GM21526 (cell line): ENCODE results near the gene CACNA1C.

ENCODE experiments used
- ATAC-seq: cut with Tn5 transposase; IDR thresholded peaks from one replicate; pipeline ENCODE4 v1.9.1; 2021; ENCODE audit warnings: moderate library complexity; ENCODE audit not compliant: unreplicated experiment, low FRiP score

The CACNA1C gene

GRCh38 chr12:2267703-2268470 lies 215.1 kb downstream of the CACNA1C start:
- no peak for ATAC-seq

- no peak for ATAC-seq
These were observed 215.9 kb downstream of the CACNA1C start for GRCh38 chr12:2268471-2269286.

GRCh38 chr12:2270846-2271245 lies 218.1 kb downstream of the CACNA1C start:
- no peak for ATAC-seq

- no peak for ATAC-seq
These were observed 219.2 kb downstream of the CACNA1C start for GRCh38 chr12:2271961-2272360.

GRCh38 chr12:2273288-2273687 lies 220.5 kb downstream of the CACNA1C start:
- ATAC-seq, result no peak

- no peak for ATAC-seq
These were observed 221.0 kb downstream of the CACNA1C start for GRCh38 chr12:2273751-2274150.

GRCh38 chr12:2274733-2275132 lies 221.9 kb downstream of the CACNA1C start:
- ATAC-seq, result no peak

GRCh38 chr12:2276288-2277033 lies 223.7 kb downstream of the CACNA1C start:
- ATAC-seq, result no peak

- ATAC-seq, result no peak
These were observed 224.8 kb downstream of the CACNA1C start for GRCh38 chr12:2277492-2278155.

- no peak for ATAC-seq
These were observed 228.7 kb downstream of the CACNA1C start for GRCh38 chr12:2281446-2281845.

- ATAC-seq, result no peak
These were observed 229.5 kb downstream of the CACNA1C start for GRCh38 chr12:2282318-2282717.

GRCh38 chr12:2283480-2283879 lies 230.7 kb downstream of the CACNA1C start:
- no peak for ATAC-seq

GRCh38 chr12:2283916-2284315 lies 231.1 kb downstream of the CACNA1C start:
- no peak for ATAC-seq

GRCh38 chr12:2284321-2284813 lies 231.6 kb downstream of the CACNA1C start:
- no peak for ATAC-seq

- no peak for ATAC-seq
These were observed 232.1 kb downstream of the CACNA1C start for GRCh38 chr12:2284857-2285256.

GRCh38 chr12:2285462-2285861 lies 232.7 kb downstream of the CACNA1C start:
- no peak for ATAC-seq

GRCh38 chr12:2286047-2286446 lies 233.3 kb downstream of the CACNA1C start:
- ATAC-seq, result no peak

- ATAC-seq, result no peak
These were observed 233.8 kb downstream of the CACNA1C start for GRCh38 chr12:2286461-2287131.

- ATAC-seq, result no peak
These were observed 234.4 kb downstream of the CACNA1C start for GRCh38 chr12:2287151-2287550.

GRCh38 chr12:2287589-2287988 lies 234.8 kb downstream of the CACNA1C start:
- ATAC-seq, result no peak
